SHP77 (cell line): ENCODE results near the gene PPP1R10.
A peak's percentile ranks its signal among the peaks of the same experiment; 100 is the strongest.

Experiments used
- DNase-seq, 2 experiments: peaks; one replicate each; lab custom pipeline; 2025; lab: John Stamatoyannopoulos, UW

Gene PPP1R10

GRCh38 chr6:30556066-30556905 is 60.8 kb downstream of the PPP1R10 start, which contains the start of gene GNL1:
TSS of gene GNL1 (minus strand) at chr6:30556489. CDS start at chr6:30556203, 286 bp downstream.
- DNase-seq, result peak; percentile 72 to 81

GRCh38 chr6:30555816-30556065 is 61.3 kb downstream of the PPP1R10 start:
- no peak for DNase-seq

- DNase-seq, result no peak
These were observed 61.9 kb downstream of the PPP1R10 start for GRCh38 chr6:30554962-30555815.

GRCh38 chr6:30554404-30554803 is 62.6 kb downstream of the PPP1R10 start:
- DNase-seq, result no peak
